HepG2 (cell line): ENCODE data around the gene RPS15A. TPM values are rescaled to one million over a fixed set of nuclear protein-coding genes. Genes with fewer than 3 reads are reported as not detected.

ENCODE experiments used
- ATAC-seq: fragments of 200-7000 bp; cut with Tn5 transposase; 3 replicates; pipeline ENCODE4 v1.9.1; 2020; ENCODE audit warnings: mild to moderate bottlenecking, moderate library complexity
- BruUV-seq: library from RNA; stranded (reverse); fragments of 400-500 nt; replicated peaks from 2 replicates; lab custom pipeline; 2021; lab: Mats Ljungman, UMichigan
- CTCF ChIA-PET: fragments of 300-600 bp; formaldehyde crosslinking; extraction: SDS; loops from one replicate; lab custom pipeline; 2021; ENCODE audit warnings: low total read pairs, inconsistent platforms, low intra/inter-chr PET ratio; lab: Yijun Ruan, JAX
- POLR2A ChIA-PET: fragments of 350-600 bp; sonication (Branson Sonifier 250); formaldehyde crosslinking; loops from one replicate; lab custom pipeline; 2020; ENCODE audit warnings: antibody characterized with exemption, inconsistent platforms; lab: Yijun Ruan, JAX
- DNase-seq: peaks from one replicate; pipeline ENCODE4 v3.0.0-alpha.2; 2015; ENCODE audit warnings: low spot score
- FAIRE-seq: peaks from 3 replicates; lab custom pipeline; 2011; peaks lifted over from hg19 to GRCh38; lab: Jason Lieb, UNC
- H2AFZ ChIP-seq: one replicate; pipeline ENCODE4 v1.6.1; 2011; ENCODE audit warnings: low read length, inconsistent platforms
- H3K27ac ChIP-seq: fragments of 300-600 bp; 3 replicates; pipeline ENCODE4 v1.8.0; 2011; ENCODE audit warnings: mixed run types, mild to moderate bottlenecking, mixed read lengths, low read length, inconsistent platforms; ENCODE audit not compliant: insufficient read depth; ENCODE audit errors: extremely low read length
- H3K27me3 ChIP-seq, 2 experiments: fragments of 200-600 bp in 1 of 2; 2 replicates in 1 of 2; 3 replicates in 1 of 2; pipeline versions ENCODE4 v1.6.0 to v1.8.0; 2011; ENCODE audit warnings: low read length in 2 of 2, mild to moderate bottlenecking in 2 of 2, moderate library complexity in 2 of 2, inconsistent platforms in 1 of 2; ENCODE audit not compliant: insufficient read depth in 2 of 2, control insufficient read depth in 1 of 2
- H3K36me3 ChIP-seq, 2 experiments: fragments of 200-600 bp in 1 of 2; replicated peaks in 1 of 2; 2 replicates in 1 of 2; 3 replicates in 1 of 2; pipeline versions ENCODE4 v1.5.1 to v1.8.0; 2011; ENCODE audit warnings: low read length in 2 of 2, inconsistent platforms in 1 of 2; ENCODE audit not compliant: insufficient read depth in 2 of 2, control insufficient read depth in 1 of 2
- H3K4me1 ChIP-seq: 2 replicates; pipeline ENCODE4 v1.5.1; 2012; ENCODE audit warnings: low read length, inconsistent platforms; ENCODE audit not compliant: insufficient read depth
- H3K4me2 ChIP-seq: 2 replicates; pipeline ENCODE4 v1.6.0; 2011; ENCODE audit warnings: low read depth, low read length, inconsistent platforms
- H3K4me3 ChIP-seq, 3 experiments: fragments of 200-600 bp in 1 of 3; sonication (generic), shearing (Covaris generic) in 1 of 3; replicated peaks in 1 of 3; 2 replicates each; pipeline ENCODE4 v1.5.1; 2011 to 2016; ENCODE audit warnings: low read length in 3 of 3, inconsistent platforms in 2 of 3, low read depth in 2 of 3, mild to moderate bottlenecking in 2 of 3, control low read depth in 1 of 3, mixed read lengths in 1 of 3; ENCODE audit not compliant: insufficient read depth in 1 of 3
- H3K79me2 ChIP-seq: one replicate; pipeline ENCODE4 v1.6.1; 2011; ENCODE audit warnings: low read length, inconsistent platforms; ENCODE audit not compliant: insufficient read depth
- H3K9ac ChIP-seq: 2 replicates; pipeline ENCODE4 v1.6.0; 2011; ENCODE audit warnings: mild to moderate bottlenecking, low read depth, low read length, inconsistent platforms; ENCODE audit not compliant: insufficient read depth
- H3K9me3 ChIP-seq: 2 replicates; pipeline ENCODE4 v1.5.1; 2012; ENCODE audit warnings: mild to moderate bottlenecking, low read length
- H4K20me1 ChIP-seq: 2 replicates; pipeline ENCODE4 v1.6.0; 2011; ENCODE audit warnings: inconsistent platforms, mild to moderate bottlenecking, low read length, moderate library complexity; ENCODE audit not compliant: insufficient read depth
- EED ChIP-seq: sonication (generic); formaldehyde crosslinking; IDR thresholded peaks from 2 replicates; pipeline ENCODE4 v1.5.0; 2020; ENCODE audit warnings: mild to moderate bottlenecking, missing genetic modification reagents
- ELF4 ChIP-seq: sonication (generic); formaldehyde crosslinking; IDR thresholded peaks from 2 replicates; pipeline ENCODE4 v1.5.0; 2020; ENCODE audit warnings: missing genetic modification reagents, mild to moderate bottlenecking, moderate library complexity, borderline replicate concordance
- RARA ChIP-seq: IDR thresholded peaks from 2 replicates; pipeline ENCODE4 v1.6.1; 2016; ENCODE audit warnings: missing genetic modification reagents, missing compliant biosample characterization
- RORA ChIP-seq: sonication (generic); formaldehyde crosslinking; IDR thresholded peaks from 2 replicates; pipeline ENCODE4 v1.5.0; 2020; ENCODE audit warnings: mild to moderate bottlenecking, missing genetic modification reagents, moderate library complexity
- ZNF101 ChIP-seq: sonication (generic); formaldehyde crosslinking; IDR thresholded peaks from 2 replicates; pipeline ENCODE4 v1.4.0; 2020; ENCODE audit warnings: mild to moderate bottlenecking, low read depth, missing genetic modification reagents, borderline replicate concordance
- ZNF180 ChIP-seq: sonication (generic); formaldehyde crosslinking; IDR thresholded peaks from 2 replicates; pipeline ENCODE4 v1.4.0; 2020; ENCODE audit warnings: low read depth, missing genetic modification reagents, borderline replicate concordance
- ZNF432 ChIP-seq: sonication (generic); formaldehyde crosslinking; IDR thresholded peaks from 2 replicates; pipeline ENCODE4 v1.5.0; 2020; ENCODE audit warnings: missing genetic modification reagents, mild to moderate bottlenecking, borderline replicate concordance
- ZNF7 ChIP-seq: IDR thresholded peaks from 2 replicates; pipeline ENCODE4 v1.6.1; 2016; ENCODE audit warnings: missing biosample characterization, missing genetic modification reagents
- WGBS: methylation state at CpG from one replicate; pipeline ENCODE4 v1.1.6; 2017; ENCODE audit warnings: low lambda C conversion rate; 5-methylcytosine and 5-hydroxymethylcytosine counted together
- in situ Hi-C: cut with HindIII; loops from 2 replicates; pipeline ENCODE4 v1.10.0; 2017; ENCODE audit warnings: low pct_unique_long_range_greater_than_20kb; ENCODE audit not compliant: extremely low pct_ligation_motif_present
- intact Hi-C: fragments of 100-400 bp; cut with micrococcal nuclease; formaldehyde crosslinking; loops from one replicate; pipeline ENCODE4 v1.10.0; 2022; ENCODE audit not compliant: unreplicated experiment
- polyA plus RNA-seq, 8 experiments: library from polyadenylated mRNA; depleted of rRNA in 3 of 8; stranded (reverse) in 7 of 8; unstranded in 1 of 8; fragments of >200 nt; fragmentation: Illumina TruSeq in 4 of 8; extraction: Trizol in 4 of 8; gene quantifications; 2 replicates each; pipeline versions ENCODE4 v1.2.1 to v1.2.3, GENCODE V29; 2011 to 2016; ENCODE audit warnings: low read depth in 4 of 8, missing spikeins in 1 of 8, mixed read lengths in 1 of 8; ENCODE audit not compliant: insufficient read depth in 1 of 8
- total RNA-seq, 5 experiments: library from RNA; depleted of rRNA; stranded (reverse); fragments of >200 nt; fragmentation: Illumina TruSeq; extraction: Trizol; gene quantifications; 2 replicates each; pipeline ENCODE4 v1.2.3, GENCODE V29; 2016; ENCODE audit warnings: low read depth in 1 of 5
- TF ChIP-seq, protein P1 (sequence below): sonication (generic); formaldehyde crosslinking; IDR thresholded peaks from 2 replicates; pipeline ENCODE4 v1.4.0; 2020; ENCODE audit warnings: mild to moderate bottlenecking, missing genetic modification reagents
- TF ChIP-seq, protein P2 (sequence below): sonication (generic); formaldehyde crosslinking; IDR thresholded peaks from 2 replicates; pipeline ENCODE4 v1.4.0; 2020; ENCODE audit warnings: missing genetic modification reagents
- TF ChIP-seq, protein P3 (sequence below): sonication (generic); formaldehyde crosslinking; IDR thresholded peaks from 2 replicates; pipeline ENCODE4 v1.5.1; 2020; ENCODE audit warnings: mild to moderate bottlenecking, missing genetic modification reagents, moderate library complexity
- TF ChIP-seq, protein P4 (sequence below): sonication (generic); formaldehyde crosslinking; IDR thresholded peaks from 2 replicates; pipeline ENCODE4 v1.9.0; 2021; ENCODE audit warnings: missing genetic modification reagents, borderline replicate concordance

RPS15A gene
- total and polyA plus RNA-seq, 2 of the 13 experiments (the other 11 are each of a cell fraction or from before 2014, with no cell fraction given) = 5,489 to 9,457 TPM

DNA sequence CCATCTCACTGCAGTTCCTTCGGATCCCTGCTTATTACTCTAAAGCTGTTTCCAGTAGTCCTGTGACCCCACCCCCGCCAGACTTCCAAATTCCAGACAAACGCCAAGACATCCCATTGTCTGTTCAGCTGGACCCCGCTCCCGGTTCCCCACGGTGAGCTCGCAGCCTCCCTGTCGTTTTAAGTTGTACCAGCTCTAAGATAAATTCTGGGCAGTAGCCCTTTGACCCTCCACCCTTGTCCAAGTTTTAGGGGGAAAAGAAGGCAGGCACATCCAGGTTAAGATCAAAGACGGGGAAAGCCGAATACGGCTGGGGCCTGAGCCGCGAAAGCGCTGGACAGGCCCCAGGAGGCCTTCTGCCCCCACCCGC is 10.6 kb upstream of the RPS15A start:
- ChIA-PET CTCF (interaction anchor here (1.5 kb wide), 1 partner anchor 168 kb away, joined by 11 read pairs; no protein-coding TSS in a partner anchor), POLR2A (interaction anchor here (1.0 to 8.9 kb wide), 12 partner anchors 12 to 267 kb away, joined by 3 to 545 read pairs (median 8); partner anchors contain the start of genes COQ7, RPS15A and SMG1)
- peak overlapping the region; percentile 92 for H3K4me2 ChIP-seq
- no peaks in the 10 kb centered on the region; a peak in 1 of 5 replicates for H3K27me3 ChIP-seq
- peaks cover 71% of the 10 kb centered on the region for H3K4me1 ChIP-seq
- no peak for DNase-seq
- H3K79me2 ChIP-seq = peaks cover 53% of the 10 kb centered on the region
- no peaks in the 10 kb centered on the region for H3K9me3 ChIP-seq
- intact Hi-C loops = loop anchor here (1.0 to 5.0 kb wide), 4 partner anchors 10 to 266 kb away; partner anchors contain the start of genes COQ7 and RPS15A
- BruUV-seq = TSS peak; percentile 58
- peak; percentile 39 for ATAC-seq
- FAIRE-seq = no peak
- 0% methylated on average over 15 of the region's 15 CpGs for WGBS
- peaks cover 24% of the 10 kb centered on the region for H4K20me1 ChIP-seq
- in situ Hi-C loops = no loop called here
- peak overlapping the region; percentile 88 to 100 (median 95) for H3K4me3 ChIP-seq
- peak overlapping the region; percentile 82 for H3K27ac ChIP-seq
- H3K9ac ChIP-seq = peak overlapping the region; percentile 97
- peaks cover 0 to 19% of the 10 kb centered on the region in 2 experiments; a peak in 3 of 5 replicates for H3K36me3 ChIP-seq
- no peak overlapping the region for H2AFZ ChIP-seq
- TF ChIP-seq EED = 0 out of 2 replicates have a peak, but pooled peaks have one; percentile 15
- TF ChIP-seq ELF4 (CRISPR knock-in tag) = 0 out of 2 replicates have a peak, but pooled peaks have one; percentile 12
- no peak for TF ChIP-seq ZNF7
- peak; percentile 72; the same call in 1 of the 2 replicates for TF ChIP-seq RORA (CRISPR knock-in tag)
- TF ChIP-seq ZNF432 (CRISPR knock-in tag) = 0 out of 2 replicates have a peak, but pooled peaks have one; percentile 28
- TF ChIP-seq ZNF101 (CRISPR knock-in tag) = peak; percentile 75; the same call in 1 of the 2 replicates
- TF ChIP-seq, protein P1, sequence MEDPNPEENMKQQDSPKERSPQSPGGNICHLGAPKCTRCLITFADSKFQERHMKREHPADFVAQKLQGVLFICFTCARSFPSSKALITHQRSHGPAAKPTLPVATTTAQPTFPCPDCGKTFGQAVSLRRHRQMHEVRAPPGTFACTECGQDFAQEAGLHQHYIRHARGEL (CRISPR knock-in tag) = no peak
- TF ChIP-seq, protein P2, sequence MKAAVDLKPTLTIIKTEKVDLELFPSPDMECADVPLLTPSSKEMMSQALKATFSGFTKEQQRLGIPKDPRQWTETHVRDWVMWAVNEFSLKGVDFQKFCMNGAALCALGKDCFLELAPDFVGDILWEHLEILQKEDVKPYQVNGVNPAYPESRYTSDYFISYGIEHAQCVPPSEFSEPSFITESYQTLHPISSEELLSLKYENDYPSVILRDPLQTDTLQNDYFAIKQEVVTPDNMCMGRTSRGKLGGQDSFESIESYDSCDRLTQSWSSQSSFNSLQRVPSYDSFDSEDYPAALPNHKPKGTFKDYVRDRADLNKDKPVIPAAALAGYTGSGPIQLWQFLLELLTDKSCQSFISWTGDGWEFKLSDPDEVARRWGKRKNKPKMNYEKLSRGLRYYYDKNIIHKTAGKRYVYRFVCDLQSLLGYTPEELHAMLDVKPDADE (CRISPR knock-in tag) = peak; percentile 3; the same call in 1 of the 2 replicates
- TF ChIP-seq, protein P3, sequence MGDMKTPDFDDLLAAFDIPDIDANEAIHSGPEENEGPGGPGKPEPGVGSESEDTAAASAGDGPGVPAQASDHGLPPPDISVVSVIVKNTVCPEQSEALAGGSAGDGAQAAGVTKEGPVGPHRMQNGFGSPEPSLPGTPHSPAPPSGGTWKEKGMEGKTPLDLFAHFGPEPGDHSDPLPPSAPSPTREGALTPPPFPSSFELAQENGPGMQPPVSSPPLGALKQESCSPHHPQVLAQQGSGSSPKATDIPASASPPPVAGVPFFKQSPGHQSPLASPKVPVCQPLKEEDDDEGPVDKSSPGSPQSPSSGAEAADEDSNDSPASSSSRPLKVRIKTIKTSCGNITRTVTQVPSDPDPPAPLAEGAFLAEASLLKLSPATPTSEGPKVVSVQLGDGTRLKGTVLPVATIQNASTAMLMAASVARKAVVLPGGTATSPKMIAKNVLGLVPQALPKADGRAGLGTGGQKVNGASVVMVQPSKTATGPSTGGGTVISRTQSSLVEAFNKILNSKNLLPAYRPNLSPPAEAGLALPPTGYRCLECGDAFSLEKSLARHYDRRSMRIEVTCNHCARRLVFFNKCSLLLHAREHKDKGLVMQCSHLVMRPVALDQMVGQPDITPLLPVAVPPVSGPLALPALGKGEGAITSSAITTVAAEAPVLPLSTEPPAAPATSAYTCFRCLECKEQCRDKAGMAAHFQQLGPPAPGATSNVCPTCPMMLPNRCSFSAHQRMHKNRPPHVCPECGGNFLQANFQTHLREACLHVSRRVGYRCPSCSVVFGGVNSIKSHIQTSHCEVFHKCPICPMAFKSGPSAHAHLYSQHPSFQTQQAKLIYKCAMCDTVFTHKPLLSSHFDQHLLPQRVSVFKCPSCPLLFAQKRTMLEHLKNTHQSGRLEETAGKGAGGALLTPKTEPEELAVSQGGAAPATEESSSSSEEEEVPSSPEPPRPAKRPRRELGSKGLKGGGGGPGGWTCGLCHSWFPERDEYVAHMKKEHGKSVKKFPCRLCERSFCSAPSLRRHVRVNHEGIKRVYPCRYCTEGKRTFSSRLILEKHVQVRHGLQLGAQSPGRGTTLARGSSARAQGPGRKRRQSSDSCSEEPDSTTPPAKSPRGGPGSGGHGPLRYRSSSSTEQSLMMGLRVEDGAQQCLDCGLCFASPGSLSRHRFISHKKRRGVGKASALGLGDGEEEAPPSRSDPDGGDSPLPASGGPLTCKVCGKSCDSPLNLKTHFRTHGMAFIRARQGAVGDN (CRISPR knock-in tag) = no peak
- TF ChIP-seq, protein P4, sequence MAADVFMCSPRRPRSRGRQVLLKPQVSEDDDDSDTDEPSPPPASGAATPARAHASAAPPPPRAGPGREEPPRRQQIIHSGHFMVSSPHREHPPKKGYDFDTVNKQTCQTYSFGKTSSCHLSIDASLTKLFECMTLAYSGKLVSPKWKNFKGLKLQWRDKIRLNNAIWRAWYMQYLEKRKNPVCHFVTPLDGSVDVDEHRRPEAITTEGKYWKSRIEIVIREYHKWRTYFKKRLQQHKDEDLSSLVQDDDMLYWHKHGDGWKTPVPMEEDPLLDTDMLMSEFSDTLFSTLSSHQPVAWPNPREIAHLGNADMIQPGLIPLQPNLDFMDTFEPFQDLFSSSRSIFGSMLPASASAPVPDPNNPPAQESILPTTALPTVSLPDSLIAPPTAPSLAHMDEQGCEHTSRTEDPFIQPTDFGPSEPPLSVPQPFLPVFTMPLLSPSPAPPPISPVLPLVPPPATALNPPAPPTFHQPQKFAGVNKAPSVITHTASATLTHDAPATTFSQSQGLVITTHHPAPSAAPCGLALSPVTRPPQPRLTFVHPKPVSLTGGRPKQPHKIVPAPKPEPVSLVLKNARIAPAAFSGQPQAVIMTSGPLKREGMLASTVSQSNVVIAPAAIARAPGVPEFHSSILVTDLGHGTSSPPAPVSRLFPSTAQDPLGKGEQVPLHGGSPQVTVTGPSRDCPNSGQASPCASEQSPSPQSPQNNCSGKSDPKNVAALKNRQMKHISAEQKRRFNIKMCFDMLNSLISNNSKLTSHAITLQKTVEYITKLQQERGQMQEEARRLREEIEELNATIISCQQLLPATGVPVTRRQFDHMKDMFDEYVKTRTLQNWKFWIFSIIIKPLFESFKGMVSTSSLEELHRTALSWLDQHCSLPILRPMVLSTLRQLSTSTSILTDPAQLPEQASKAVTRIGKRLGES (CRISPR knock-in tag) = peak; percentile 47; the same call in 1 of the 2 replicates
- no peak for TF ChIP-seq ZNF180 (CRISPR knock-in tag)
- TF ChIP-seq RARA = no peak
